Activated naive CD4-positive, alpha-beta T cell treated with anti-CD3 and anti-CD28 coated beads for 36 hours (primary cell): ENCODE measurements around the gene SNU13. TPM values are rescaled to one million over a fixed set of nuclear protein-coding genes. Genes with fewer than 3 reads are reported as not detected.
"Not testable (repeated sequence)": the region's sequence is repeated elsewhere in the genome, so short reads cannot be mapped to it uniquely, and the experiment has no call there.

Experiments
- CTCF ChIA-PET: fragments of 350-600 bp; sonication (Branson Sonifier 250); formaldehyde crosslinking; loops from one replicate; lab custom pipeline; 2021; ENCODE audit warnings: antibody characterized with exemption; lab: Charles Lee
- DNase-seq: peaks from one replicate; pipeline ENCODE4 v3.0.0-alpha.2; 2020
- H3K27ac Mint-ChIP-seq: one replicate; pipeline ENCODE4 v1.8.0; 2021; ENCODE audit warnings: mild to moderate bottlenecking, mixed read lengths
- H3K27me3 Mint-ChIP-seq: one replicate; pipeline ENCODE4 v1.8.0; 2021; ENCODE audit warnings: low read depth, mixed read lengths
- H3K36me3 Mint-ChIP-seq: one replicate; pipeline ENCODE4 v1.8.0; 2021; ENCODE audit warnings: low read depth, mixed read lengths
- H3K4me1 Mint-ChIP-seq: one replicate; pipeline ENCODE4 v1.8.0; 2021; ENCODE audit warnings: low read depth, mixed read lengths
- H3K4me3 Mint-ChIP-seq: one replicate; pipeline ENCODE4 v1.8.0; 2021; ENCODE audit warnings: mild to moderate bottlenecking, moderate library complexity, mixed read lengths
- H3K9me3 Mint-ChIP-seq: one replicate; pipeline ENCODE4 v1.8.0; 2021; ENCODE audit warnings: mixed read lengths
- intact Hi-C: fragments of 100-400 bp; cut with micrococcal nuclease; formaldehyde crosslinking; loops from one replicate; pipeline ENCODE4 v1.15.1; 2023
- total RNA-seq, 2 experiments: library from RNA; stranded (reverse); gene quantifications; one replicate each; pipeline ENCODE4 v1.2.3, GENCODE V29; 2021

The SNU13 gene
- total RNA-seq, 2 experiments from 2014 or later = 265 to 277 TPM

DNA sequence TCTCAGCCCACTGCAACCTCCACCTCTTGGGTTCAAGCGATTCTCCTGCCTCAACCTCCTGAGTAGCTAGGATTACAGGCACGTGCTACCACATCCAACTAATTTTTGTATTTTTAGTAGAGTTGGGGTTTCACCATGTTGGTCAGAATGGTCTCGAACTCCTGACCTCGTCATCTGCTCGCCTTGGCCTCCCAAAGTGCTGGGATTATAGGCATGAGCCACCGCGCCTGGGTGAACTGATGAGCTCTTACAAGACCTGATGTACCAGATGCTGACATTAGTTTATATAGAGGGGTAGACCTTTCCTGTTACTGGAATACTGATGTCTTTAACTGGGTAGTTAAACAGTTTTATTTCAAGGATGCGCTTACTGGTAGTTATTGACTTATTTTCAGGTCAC is 54.1 kb downstream of the SNU13 start:
- H3K27me3 Mint-ChIP-seq, H3K9me3 Mint-ChIP-seq, H3K4me3 Mint-ChIP-seq, H3K27ac Mint-ChIP-seq, intact Hi-C loops, CTCF ChIA-PET, DNase-seq, H3K4me1 Mint-ChIP-seq: not testable (repeated sequence)
- peaks cover 41% of the 10 kb centered on the region for H3K36me3 Mint-ChIP-seq

- H3K9me3 Mint-ChIP-seq, H3K4me3 Mint-ChIP-seq, DNase-seq, CTCF ChIA-PET, intact Hi-C loops, H3K27me3 Mint-ChIP-seq, H3K27ac Mint-ChIP-seq: not testable (repeated sequence)
- H3K4me1 Mint-ChIP-seq = peaks cover 22% of the 10 kb centered on the region
- peaks cover 55% of the 10 kb centered on the region for H3K36me3 Mint-ChIP-seq
Observed at GRCh38 chr22:41631615-41632014, 57.1 kb downstream of the SNU13 start.

GRCh38 chr22:41631115-41631514 is 57.6 kb downstream of the SNU13 start:
- H3K4me3 Mint-ChIP-seq, H3K27me3 Mint-ChIP-seq, H3K27ac Mint-ChIP-seq, CTCF ChIA-PET, intact Hi-C loops, DNase-seq, H3K9me3 Mint-ChIP-seq: not testable (repeated sequence)
- Mint-ChIP-seq H3K36me3 (peaks cover 52% of the 10 kb centered on the region), H3K4me1 (peaks cover 22% of the 10 kb centered on the region)

DNA sequence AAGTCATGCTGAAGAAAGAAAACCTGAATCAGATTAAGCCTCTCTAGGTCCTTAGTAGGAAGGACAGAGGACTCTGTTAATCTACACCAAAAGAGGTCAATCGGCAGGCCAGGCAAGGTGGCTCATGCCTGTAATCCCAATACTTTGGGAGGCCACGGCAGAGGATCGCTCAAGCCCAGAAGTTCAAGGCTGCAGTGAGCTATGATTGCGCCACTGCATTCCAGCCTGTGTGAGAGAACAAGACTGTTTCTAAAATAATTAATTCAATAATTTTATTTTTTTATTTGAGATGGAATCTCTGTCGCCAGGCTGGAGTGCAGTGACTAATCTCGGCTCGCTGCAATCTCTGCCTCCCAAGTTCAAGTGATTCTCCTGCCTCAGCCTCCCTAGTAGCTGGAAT is 63.1 kb downstream of the SNU13 start:
- H3K36me3 Mint-ChIP-seq = peaks cover 55% of the 10 kb centered on the region
- H3K9me3 Mint-ChIP-seq = peaks cover 1% of the 10 kb centered on the region
- intact Hi-C loops = no loop called here
- DNase-seq = no peak
- no peaks in the 10 kb centered on the region for H3K27me3 Mint-ChIP-seq
- CTCF ChIA-PET = no interaction called here
- H3K27ac Mint-ChIP-seq = no peak overlapping the region
- no peak overlapping the region for H3K4me3 Mint-ChIP-seq
- H3K4me1 Mint-ChIP-seq = peaks cover 42% of the 10 kb centered on the region

Other genes with a start within 250 kb of the SNU13 start
- 10 to 100 TPM; 16.4 to 16.8 TPM for gene TOB2, start 242.1 kb downstream of the SNU13 start, total RNA-seq
- 10 to 100 TPM; 67.5 to 69.0 TPM for gene PHF5A, start 220.2 kb downstream of the SNU13 start, total RNA-seq
- gene ACO2, start 219.8 kb downstream of the SNU13 start, total RNA-seq = 100 to 1,000 TPM; 113 to 118 TPM
- 10 to 100 TPM; 14.8 to 17.6 TPM for gene POLR3H, start 144.4 kb downstream of the SNU13 start, total RNA-seq
- gene CSDC2, start 127.9 kb downstream of the SNU13 start, total RNA-seq = not detected
- 10 to 100 TPM; 35.3 to 35.6 TPM for gene PMM1, start 99.0 kb downstream of the SNU13 start, total RNA-seq
- gene DESI1, start 67.8 kb downstream of the SNU13 start, total RNA-seq = 10 to 100 TPM; 57.3 to 64.8 TPM
- 100 to 1,000 TPM; 424 to 436 TPM for gene XRCC6, start 67.6 kb downstream of the SNU13 start, total RNA-seq
- gene MEI1, start 10.6 kb upstream of the SNU13 start, total RNA-seq = 10 to 100 TPM; 28.4 to 28.8 TPM
- gene CCDC134, start 111.8 kb upstream of the SNU13 start, total RNA-seq = 10 to 100 TPM; 17.0 to 19.3 TPM
- 100 to 1,000 TPM; 143 to 147 TPM for gene SREBF2, start 144.2 kb upstream of the SNU13 start, total RNA-seq
- gene SHISA8, start 226.2 kb upstream of the SNU13 start, total RNA-seq = 1 to 10 TPM; 1.7 to 1.8 TPM
- 1 to 10 TPM; 3.2 to 3.8 TPM for gene TNFRSF13C, start 237.9 kb upstream of the SNU13 start, total RNA-seq